H1 (cell line): ENCODE data around the gene ADD3. TPM values are rescaled to one million over a fixed set of nuclear protein-coding genes. Genes with fewer than 3 reads are reported as not detected.

Source experiments
- CHD7 ChIP-seq: fragments of 300-600 bp; sonication (generic); IDR thresholded peaks from 2 replicates; pipeline ENCODE4 v1.7.1; 2012; ENCODE audit warnings: low read length, moderate library complexity, mild to moderate bottlenecking, inconsistent platforms; ENCODE audit not compliant: insufficient replicate concordance
- KDM4A ChIP-seq: IDR thresholded peaks from one replicate; pipeline ENCODE4 v1.7.1; 2012; ENCODE audit warnings: low read depth, mild to moderate bottlenecking, moderate library complexity, low read length, inconsistent platforms; ENCODE audit not compliant: severe bottlenecking
- NANOG ChIP-seq: IDR thresholded peaks from 2 replicates; pipeline ENCODE4 v1.6.1; 2011; ENCODE audit warnings: low read length, low read depth, mild to moderate bottlenecking, inconsistent platforms; ENCODE audit not compliant: insufficient read depth, poor library complexity, severe bottlenecking
- SIRT6 ChIP-seq: IDR thresholded peaks from one replicate; pipeline ENCODE4 v1.7.1; 2012; ENCODE audit warnings: low read length, inconsistent platforms
- SP1 ChIP-seq: IDR thresholded peaks from 2 replicates; pipeline ENCODE4 v1.6.1; 2011; ENCODE audit warnings: low read depth, low read length
- polyA plus RNA-seq, 7 experiments: library from polyadenylated mRNA; depleted of rRNA in 3 of 7; stranded (reverse) in 5 of 7; unstranded in 2 of 7; fragments of >200 nt in 5 of 7; fragments of 200-250 nt in 2 of 7; gene quantifications; 1 replicate in 5 of 7; 2 replicates in 1 of 7; 4 replicates in 1 of 7; pipeline versions ENCODE4 v1.2.1 to v1.2.3, GENCODE V29; 2011 to 2013; ENCODE audit warnings: missing spikeins in 2 of 7, mixed read lengths in 2 of 7
- total RNA-seq: library from RNA; stranded (reverse); fragmentation: NEBNext Ultra II Directional; extraction: Animal tissue kit (Norgen Biotek cat#: 25700); gene quantifications from 2 replicates; pipeline ENCODE4 v1.2.1, GENCODE V29; 2021

ADD3 gene
- total and polyA plus RNA-seq, 2 of the 8 experiments (the other 6 are each of a cell fraction or from before 2014, with no cell fraction given) = 44.7 to 85.6 TPM

GRCh38 chr10:110067960-110068770 lies 60.4 kb downstream of the ADD3 start (continued):
- TF ChIP-seq CHD7 (no peak), NANOG (no peak), SP1 (no peak), SIRT6 (no peak), KDM4A (no peak)
